ENCODE data around the gene STOML2.
"Not testable (repeated sequence)": the region's sequence is repeated elsewhere in the genome, so short reads cannot be mapped to it uniquely, and the experiment has no call there.

Gene STOML2, protein sequence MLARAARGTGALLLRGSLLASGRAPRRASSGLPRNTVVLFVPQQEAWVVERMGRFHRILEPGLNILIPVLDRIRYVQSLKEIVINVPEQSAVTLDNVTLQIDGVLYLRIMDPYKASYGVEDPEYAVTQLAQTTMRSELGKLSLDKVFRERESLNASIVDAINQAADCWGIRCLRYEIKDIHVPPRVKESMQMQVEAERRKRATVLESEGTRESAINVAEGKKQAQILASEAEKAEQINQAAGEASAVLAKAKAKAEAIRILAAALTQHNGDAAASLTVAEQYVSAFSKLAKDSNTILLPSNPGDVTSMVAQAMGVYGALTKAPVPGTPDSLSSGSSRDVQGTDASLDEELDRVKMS

GRCh38 chr9:35102769-35103659, at the start of gene STOML2:
STOML2 (minus strand) TSS chr9:35103131; CDS start chr9:35103094, 37 bp downstream.
- peak; percentile 92 to 94 for DNase-seq

DNA sequence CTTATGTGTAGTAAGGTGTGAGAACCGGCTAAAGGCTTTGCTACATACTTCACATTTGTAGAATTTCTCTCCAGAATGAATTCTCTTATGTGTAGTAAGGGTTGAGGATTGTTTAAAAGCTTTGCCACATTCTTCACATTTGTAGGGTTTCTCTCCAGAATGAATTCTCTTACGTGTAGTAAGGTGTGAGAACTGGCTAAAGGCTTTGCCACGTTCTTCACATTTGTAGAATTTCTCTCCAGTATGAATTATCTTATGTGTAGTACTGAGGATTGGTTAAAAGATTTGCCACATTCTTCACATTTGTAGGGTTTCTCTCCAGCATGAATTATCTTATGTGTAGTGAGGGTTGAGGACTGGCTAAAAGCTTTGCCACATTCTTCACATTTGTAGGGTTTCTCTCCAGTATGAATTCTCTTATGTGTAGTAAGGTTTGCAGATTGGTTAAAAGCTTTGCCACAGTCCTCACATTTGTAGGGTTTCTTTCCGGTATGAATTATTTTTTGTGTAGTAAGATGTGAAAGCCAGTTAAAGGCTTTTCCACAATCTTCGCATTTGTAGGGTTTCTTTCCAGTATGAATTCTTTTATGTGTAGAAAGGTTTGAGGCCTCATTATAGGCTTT, 45.1 kb upstream of the STOML2 start:
- not testable (repeated sequence) for DNase-seq

DNA sequence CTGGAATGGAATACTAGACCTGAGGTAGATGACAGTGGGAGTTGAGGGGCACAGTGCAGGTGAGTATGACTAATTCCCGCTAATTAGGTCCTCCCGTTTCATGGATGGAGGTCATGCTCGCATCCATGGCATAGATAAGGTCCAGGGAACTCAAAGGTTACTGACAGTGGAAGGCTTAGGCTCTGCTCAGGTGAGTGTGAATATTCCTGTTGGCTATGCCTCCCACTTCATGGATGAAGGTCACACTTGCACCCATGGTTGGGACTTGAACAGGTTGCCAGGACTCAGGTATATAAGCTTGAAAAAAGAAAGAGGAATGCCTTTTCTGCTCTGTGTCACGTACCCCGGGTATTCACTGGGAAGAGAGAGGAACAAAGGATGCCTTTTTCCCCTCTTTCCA, 39.1 kb upstream of the STOML2 start:
- DNase-seq = no peak

- no peak for DNase-seq
Observed at GRCh38 chr9:35140093-35140492, 37.2 kb upstream of the STOML2 start.

DNA sequence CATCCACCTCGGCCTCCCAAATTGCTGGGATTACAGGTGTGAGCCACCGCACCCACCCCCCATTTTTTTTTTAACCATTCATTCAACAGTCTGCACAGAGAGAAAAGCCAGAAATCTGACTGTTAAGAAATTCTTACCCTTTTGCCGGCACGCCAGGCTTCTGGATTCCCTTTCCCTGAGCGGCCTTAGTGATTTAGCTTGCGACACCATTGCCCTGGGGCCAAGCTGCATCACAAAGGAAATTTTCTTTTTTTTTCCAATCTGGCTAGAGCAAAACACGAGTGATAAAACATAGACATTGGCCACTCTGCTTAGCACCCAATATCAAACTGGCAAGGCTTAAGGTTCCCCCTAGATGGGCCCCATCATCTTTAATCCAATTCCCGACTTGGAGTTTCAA, 33.9 kb upstream of the STOML2 start:
- DNase-seq = no peak

DNA sequence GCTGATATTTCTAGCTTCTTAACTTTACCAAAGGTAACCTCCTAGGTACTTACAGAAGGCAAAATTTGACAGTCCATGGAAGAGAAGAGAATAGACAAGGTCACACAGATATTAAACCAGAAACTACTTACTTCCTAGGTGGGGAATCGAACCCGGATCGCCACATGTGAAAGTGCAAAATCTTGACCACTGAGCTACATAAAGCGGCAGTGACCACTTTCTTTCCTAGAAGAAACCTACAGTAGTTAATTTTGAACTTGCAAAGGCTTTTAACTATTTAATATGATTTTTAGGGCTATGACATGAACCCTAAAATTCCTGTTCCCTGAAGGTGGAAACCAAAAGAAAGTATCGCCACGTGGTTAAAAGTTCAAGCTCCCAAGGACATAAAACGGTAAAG, 33.1 kb upstream of the STOML2 start:
- no peak for DNase-seq

DNA sequence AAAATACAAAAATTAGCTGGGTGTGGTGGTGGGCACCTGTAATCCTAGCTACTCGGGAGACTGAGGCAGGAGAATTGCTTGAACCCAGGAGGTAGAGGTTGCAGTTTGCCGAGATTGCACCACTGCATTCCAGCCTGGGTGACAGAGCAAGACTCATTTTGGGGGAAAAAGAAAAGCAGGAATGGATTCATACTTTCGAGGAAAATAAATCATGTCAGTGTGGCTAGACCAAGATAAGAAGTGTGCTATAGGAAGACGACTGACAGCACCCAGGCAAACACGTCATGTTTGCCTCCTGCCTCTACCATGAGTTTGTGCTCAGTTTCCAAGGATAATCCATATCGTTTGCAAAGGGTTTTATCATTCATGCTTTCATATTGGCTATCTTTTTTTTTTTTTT, 32.0 kb upstream of the STOML2 start:
- DNase-seq = no peak

DNA sequence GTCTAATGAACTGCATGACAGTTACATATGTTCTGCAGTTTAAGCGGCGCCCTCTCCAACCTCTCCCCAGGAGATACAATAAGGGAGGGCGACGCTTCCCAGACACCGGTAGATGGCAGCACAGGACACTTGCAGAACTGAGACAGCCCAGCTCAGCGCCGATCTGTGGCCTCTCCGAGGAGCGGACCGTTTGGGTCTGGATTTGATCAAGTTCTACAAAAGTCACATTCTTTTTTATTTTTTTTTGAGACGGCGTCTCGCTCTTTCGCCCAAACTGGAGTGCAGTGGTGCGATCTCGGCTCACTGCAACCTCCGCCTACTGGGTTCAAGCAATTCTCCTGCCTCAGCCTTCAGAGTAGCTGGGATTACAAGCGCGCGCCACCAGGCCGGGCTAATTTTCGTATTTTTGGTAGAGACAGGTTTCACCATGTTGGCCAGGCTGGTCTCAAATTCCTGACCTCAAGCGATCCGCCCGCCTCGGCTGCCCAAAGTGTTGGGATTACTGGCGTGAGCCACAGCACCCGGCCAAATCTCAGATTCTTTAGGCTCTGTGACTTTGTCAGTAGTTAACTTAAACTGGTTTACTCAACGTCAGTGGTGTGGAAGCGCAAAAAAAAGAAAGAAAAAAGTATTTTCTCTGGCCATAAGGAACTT, 14.1 kb upstream of the STOML2 start:
- DNase-seq = peak; percentile 85 to 96

GRCh38 chr9:35116539-35116897, 13.6 kb upstream of the STOML2 start:
- DNase-seq = no peak

- peak; percentile 90 to 97 for DNase-seq
Observed at GRCh38 chr9:35115680-35116538, 13.0 kb upstream of the STOML2 start, which contains the start of gene ATOSB. ATOSB (minus strand) TSS chr9:35115862; CDS start chr9:35108274, 7,588 bp downstream.

GRCh38 chr9:35114840-35115628, 12.1 kb upstream of the STOML2 start:
- DNase-seq = peak; percentile 70 to 74

- DNase-seq = peak; percentile 92 to 95
Observed at GRCh38 chr9:35114113-35114839, 11.3 kb upstream of the STOML2 start.

DNA sequence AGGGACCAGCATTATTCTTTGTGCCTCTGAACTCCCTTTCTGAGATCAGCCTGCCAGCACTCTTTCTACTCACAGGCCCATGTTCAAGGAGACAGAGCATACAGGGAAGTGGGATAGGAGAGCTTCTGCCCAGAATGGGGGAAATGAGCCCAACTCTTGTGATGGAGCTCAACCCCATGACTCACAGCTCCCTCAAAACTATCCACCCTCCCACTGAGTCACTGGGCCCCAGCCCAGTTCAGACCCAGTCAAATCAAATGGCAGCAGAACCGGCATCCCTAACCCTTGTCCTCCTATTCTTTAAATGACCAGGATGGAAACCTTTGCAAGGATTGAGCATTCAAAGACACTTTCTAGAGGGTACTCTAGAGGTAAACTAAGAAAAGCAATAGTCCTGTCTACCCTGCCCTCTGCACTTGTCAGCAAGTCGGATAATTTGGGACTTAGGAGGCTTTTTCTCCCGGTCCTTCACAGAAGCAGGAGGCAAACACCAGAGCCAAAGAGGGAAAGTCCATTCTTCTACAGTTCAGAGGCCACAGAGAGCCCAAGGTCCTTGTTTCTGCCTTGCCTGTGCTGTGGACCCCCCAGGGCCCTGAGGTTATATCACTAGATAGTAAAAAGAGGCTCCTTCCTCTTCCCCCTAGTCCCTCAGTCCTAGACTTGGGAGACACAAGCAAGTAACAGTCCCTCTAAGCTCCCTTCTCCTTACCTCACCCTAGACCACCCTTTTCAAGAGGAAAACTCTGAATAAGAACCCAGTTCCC, 9.5 kb upstream of the STOML2 start:
- peak; percentile 74 to 85 for DNase-seq

- DNase-seq = peak; percentile 98
Observed at GRCh38 chr9:35111001-35111933, 8.3 kb upstream of the STOML2 start.

DNA sequence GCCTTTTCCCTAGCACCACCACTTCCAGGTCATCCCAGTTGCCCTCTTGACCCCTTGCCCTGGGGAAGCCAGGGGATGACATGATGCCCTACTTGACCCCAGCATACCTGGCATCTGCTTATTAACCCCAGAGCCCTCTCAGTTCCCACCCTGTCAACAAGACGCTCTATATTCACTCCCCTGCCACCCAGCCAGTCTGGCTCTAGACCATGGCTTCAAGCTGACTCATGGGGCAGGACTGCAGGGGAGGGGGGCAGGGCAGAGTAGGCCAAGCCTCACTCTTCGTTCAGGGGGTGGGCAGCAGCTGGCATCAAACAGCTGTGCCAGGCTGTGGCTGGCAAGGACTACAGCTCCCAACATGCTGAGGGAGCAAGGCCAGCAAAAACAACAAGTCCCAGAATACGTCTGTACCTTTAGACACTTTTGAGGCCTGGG, 7.4 kb upstream of the STOML2 start:
- no peak for DNase-seq

- no peak for DNase-seq
Observed at GRCh38 chr9:35108946-35109575, 6.1 kb upstream of the STOML2 start.

GRCh38 chr9:35108461-35108860, 5.5 kb upstream of the STOML2 start:
- no peak for DNase-seq

Data from inflammatory macrophage treated with lipopolysaccharide for 1 hour (primary cell).